Thyroid gland (tissue), 4 donors: ENCODE measurements around the gene KCND1. TPM values are rescaled to one million over a fixed set of nuclear protein-coding genes. Genes with fewer than 3 reads are reported as not detected.
A peak's percentile ranks its signal among the peaks of the same experiment; 100 is the strongest.

Experiments
- DNase-seq, 2 donors: peaks; one replicate each; pipeline ENCODE4 v3.0.0-alpha.2; 2019
- H3K27ac ChIP-seq, 3 donors: fragments of 200-600 bp; sonication (generic); 1 replicate in 2 of 3; 2 replicates in 1 of 3; pipeline ENCODE4 v1.5.1; 2016 to 2019; ENCODE audit warnings: mild to moderate bottlenecking in 1 of 3, moderate library complexity in 1 of 3
- H3K27me3 ChIP-seq: fragments of 200-600 bp; sonication (generic); one replicate; pipeline ENCODE4 v1.5.1; 2019
- H3K36me3 ChIP-seq, 2 donors: fragments of 200-600 bp; sonication (generic); one replicate each; pipeline ENCODE4 v1.5.1; 2016 to 2019
- H3K4me1 ChIP-seq, 2 donors: fragments of 200-600 bp; sonication (generic); one replicate each; pipeline ENCODE4 v1.5.1; 2017 to 2019
- H3K4me3 ChIP-seq, 3 donors: fragments of 200-600 bp; sonication (generic); replicated peaks in 1 of 3; 1 replicate in 2 of 3; 2 replicates in 1 of 3; pipeline ENCODE4 v1.5.1; 2016; ENCODE audit warnings: mild to moderate bottlenecking in 1 of 3
- H3K9me3 ChIP-seq: fragments of 200-600 bp; sonication (generic); one replicate; pipeline ENCODE4 v1.5.1; 2017
- POLR2A ChIP-seq, 2 donors: fragments of 450-650 bp; IDR thresholded peaks; one replicate each; pipeline ENCODE4 v1.6.1; 2017; ENCODE audit warnings: antibody characterized with exemption in 2 of 2, mild to moderate bottlenecking in 2 of 2, moderate library complexity in 1 of 2
- WGBS, 2 donors: methylation state at CpG; one replicate each; pipeline ENCODE4 v1.1.5; 2017; 5-methylcytosine and 5-hydroxymethylcytosine counted together
- intact Hi-C: fragments of 100-400 bp; cut with DNase I; formaldehyde crosslinking; loops from one replicate; pipeline ENCODE4 v1.15.1; 2023
- total RNA-seq, 4 donors: library from RNA; depleted of rRNA; stranded (reverse); fragments of >200 nt; gene quantifications; one replicate each; pipeline ENCODE4 v1.2.3, GENCODE V29; 2016
- TF ChIP-seq, protein P1 (sequence below), 6 experiments: fragments of 200-600 bp in 3 of 6; fragments of 450-650 bp in 3 of 6; sonication (generic) in 3 of 6; IDR thresholded peaks; one replicate each; pipeline ENCODE4 v1.5.1; 2016 to 2019; ENCODE audit warnings: antibody characterized with exemption in 6 of 6, mild to moderate bottlenecking in 2 of 6, inconsistent platforms in 1 of 6, moderate library complexity in 1 of 6

KCND1 gene
- total RNA-seq, 4 donors from 2014 or later = 0.54 to 1.6 (median 1.1) TPM

DNA sequence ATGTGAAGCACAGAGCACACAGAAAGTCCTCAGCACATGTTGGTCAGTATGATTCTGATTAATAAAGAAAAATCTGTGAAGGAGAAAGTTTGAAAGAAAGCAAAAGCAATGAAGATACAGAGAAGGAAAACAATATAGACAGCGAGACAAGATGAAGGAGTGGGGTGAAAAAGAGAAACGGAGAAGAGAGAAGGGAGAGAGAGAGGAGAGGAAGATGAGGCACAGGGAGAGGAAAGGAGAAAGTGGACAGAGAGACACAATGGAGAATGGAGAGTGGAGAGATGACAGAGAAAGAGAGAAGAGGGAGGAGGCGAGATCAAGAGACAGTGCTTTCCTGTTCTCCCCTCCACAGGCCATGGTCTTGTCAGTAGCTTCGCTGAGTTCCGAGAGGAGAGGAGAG is 3.9 kb upstream of the KCND1 start:
- Histone ChIP-seq H3K4me3 (no peak overlapping the region), H3K36me3 (peaks cover 0 to 7% of the 10 kb centered on the region in 2 donors), H3K27me3 (no peaks in the 10 kb centered on the region), H3K27ac (no peak overlapping the region), H3K4me1 (peaks cover 7 to 8% of the 10 kb centered on the region in 2 donors), H3K9me3 (no peaks in the 10 kb centered on the region)
- intact Hi-C loops = no loop called here
- no peak for DNase-seq
- WGBS, 2 donors = 91 to 98% methylated on average over 5 of the region's 5 CpGs
- no peak for TF ChIP-seq POLR2A (IDR thresholded peaks at IDR 0.05)
- TF ChIP-seq, protein P1, sequence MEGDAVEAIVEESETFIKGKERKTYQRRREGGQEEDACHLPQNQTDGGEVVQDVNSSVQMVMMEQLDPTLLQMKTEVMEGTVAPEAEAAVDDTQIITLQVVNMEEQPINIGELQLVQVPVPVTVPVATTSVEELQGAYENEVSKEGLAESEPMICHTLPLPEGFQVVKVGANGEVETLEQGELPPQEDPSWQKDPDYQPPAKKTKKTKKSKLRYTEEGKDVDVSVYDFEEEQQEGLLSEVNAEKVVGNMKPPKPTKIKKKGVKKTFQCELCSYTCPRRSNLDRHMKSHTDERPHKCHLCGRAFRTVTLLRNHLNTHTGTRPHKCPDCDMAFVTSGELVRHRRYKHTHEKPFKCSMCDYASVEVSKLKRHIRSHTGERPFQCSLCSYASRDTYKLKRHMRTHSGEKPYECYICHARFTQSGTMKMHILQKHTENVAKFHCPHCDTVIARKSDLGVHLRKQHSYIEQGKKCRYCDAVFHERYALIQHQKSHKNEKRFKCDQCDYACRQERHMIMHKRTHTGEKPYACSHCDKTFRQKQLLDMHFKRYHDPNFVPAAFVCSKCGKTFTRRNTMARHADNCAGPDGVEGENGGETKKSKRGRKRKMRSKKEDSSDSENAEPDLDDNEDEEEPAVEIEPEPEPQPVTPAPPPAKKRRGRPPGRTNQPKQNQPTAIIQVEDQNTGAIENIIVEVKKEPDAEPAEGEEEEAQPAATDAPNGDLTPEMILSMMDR (IDR thresholded peaks at IDR 0.05) = no peak

DNA sequence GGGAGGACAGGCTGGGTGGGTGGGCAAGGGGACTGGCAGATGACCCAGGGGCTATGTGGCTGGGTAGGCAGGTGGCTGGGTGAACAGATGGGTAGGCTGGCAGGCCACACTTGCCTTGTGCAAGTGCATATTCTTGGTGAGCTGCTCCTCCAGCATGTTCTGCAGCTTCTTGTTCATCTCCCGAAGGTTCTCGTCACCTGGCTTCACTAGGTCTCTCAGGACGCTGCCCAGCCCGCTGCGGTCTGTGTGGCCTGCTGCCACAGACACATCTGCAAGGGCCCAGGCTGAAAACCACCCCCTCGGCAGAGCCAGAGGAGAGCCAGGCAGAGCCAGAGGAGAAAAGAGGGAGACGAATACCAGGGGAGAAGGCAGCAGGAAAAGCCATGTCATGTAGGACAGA is 3.4 kb upstream of the KCND1 start:
- H3K9me3 ChIP-seq = no peaks in the 10 kb centered on the region
- H3K36me3 ChIP-seq = peaks cover 0 to 7% of the 10 kb centered on the region in 2 donors
- H3K4me3 ChIP-seq = no peak overlapping the region
- no peaks in the 10 kb centered on the region for H3K27me3 ChIP-seq
- H3K4me1 ChIP-seq = peaks cover 7 to 8% of the 10 kb centered on the region in 2 donors
- 67 to 100% methylated on average over 1 to 7 of the region's 7 CpGs for WGBS, 2 donors
- TF ChIP-seq POLR2A (IDR thresholded peaks at IDR 0.05) = no peak
- TF ChIP-seq, protein P1 (IDR thresholded peaks at IDR 0.05) = no peak
- H3K27ac ChIP-seq = no peak overlapping the region
- DNase-seq = no peak
- intact Hi-C loops = no loop called here

GRCh38 chrX:48974574-48974973 is 2.9 kb upstream of the KCND1 start:
- peaks cover 7 to 8% of the 10 kb centered on the region in 2 donors for H3K4me1 ChIP-seq
- no peak overlapping the region for H3K4me3 ChIP-seq
- no peaks in the 10 kb centered on the region for H3K9me3 ChIP-seq
- peaks cover 0 to 7% of the 10 kb centered on the region in 2 donors for H3K36me3 ChIP-seq
- no peak overlapping the region for H3K27ac ChIP-seq
- 84 to 89% methylated on average over 2 of the region's 2 CpGs for WGBS, 2 donors
- TF ChIP-seq, protein P1 (IDR thresholded peaks at IDR 0.05) = no peak
- no peak for TF ChIP-seq POLR2A (IDR thresholded peaks at IDR 0.05)
- no peak for DNase-seq
- intact Hi-C loops = no loop called here
- no peaks in the 10 kb centered on the region for H3K27me3 ChIP-seq

- H3K4me1 ChIP-seq = peaks cover 7 to 8% of the 10 kb centered on the region in 2 donors
- H3K27ac ChIP-seq = no peak overlapping the region
- no peaks in the 10 kb centered on the region for H3K9me3 ChIP-seq
- DNase-seq = no peak
- TF ChIP-seq POLR2A (IDR thresholded peaks at IDR 0.05) = no peak
- TF ChIP-seq, protein P1 (IDR thresholded peaks at IDR 0.05) = no peak
- H3K36me3 ChIP-seq = peaks cover 0 to 7% of the 10 kb centered on the region in 2 donors
- H3K27me3 ChIP-seq = no peaks in the 10 kb centered on the region
- intact Hi-C loops = no loop called here
- no peak overlapping the region for H3K4me3 ChIP-seq
- 100% methylated on average over 3 of the region's 3 CpGs; no CpG with 5 or more reads in 1 of the 2 donors for WGBS, 2 donors
These were observed 2.4 kb upstream of the KCND1 start for GRCh38 chrX:48974033-48974432.

- peak overlapping the region in 1 of 3 donors; percentile 23 for H3K4me3 ChIP-seq
These were observed 848 bp upstream of the KCND1 start for GRCh38 chrX:48972220-48973164.

More at GRCh38 chrX:48972220-48973164, 848 bp upstream of the KCND1 start:
- Histone ChIP-seq H3K9me3 (no peaks in the 10 kb centered on the region), H3K4me1 (peaks cover 7 to 8% of the 10 kb centered on the region in 2 donors), H3K36me3 (peaks cover 0 to 4% of the 10 kb centered on the region in 2 donors), H3K27ac (no peak overlapping the region), H3K27me3 (no peaks in the 10 kb centered on the region)
- TF ChIP-seq, protein P1 (IDR thresholded peaks at IDR 0.05) = peak in 4 of 6 experiments; percentile 14 to 44 (median 26)
- TF ChIP-seq POLR2A (IDR thresholded peaks at IDR 0.05) = no peak
- peak; percentile 27 to 29 for DNase-seq
- intact Hi-C loops = no loop called here
- WGBS, 2 donors = 29 to 45% methylated on average over 6 to 10 of the region's 13 CpGs
